ENCODE data around the gene PTEN. TPM values are rescaled to one million over a fixed set of nuclear protein-coding genes. Genes with fewer than 3 reads are reported as not detected.
"Not testable (repeated sequence)": the region's sequence is repeated elsewhere in the genome, so short reads cannot be mapped to it uniquely, and the experiment has no call there.

Gene PTEN
- total RNA-seq, 4 donors from 2014 or later = 90.8 to 146 (median 112) TPM

- peak overlapping the region in 3 of 4 donors; percentile 84 to 88 (median 85) for H3K27ac ChIP-seq
- H3K36me3 ChIP-seq = no peaks in the 10 kb centered on the region
- ATAC-seq = peak; percentile 28
- peaks cover 4 to 37% (median 5%) of the 10 kb centered on the region in 3 donors for H3K4me1 ChIP-seq
- no peaks in the 10 kb centered on the region for H3K27me3 ChIP-seq
- H3K4me3 ChIP-seq = peak overlapping the region; percentile 66 to 76
- H3K9me3 ChIP-seq = no peaks in the 10 kb centered on the region
- WGBS, 2 donors (ENCODE audit: low coverage in 1 of 2) = 6 to 14% methylated on average over 12 to 18 of the region's 29 CpGs
- TF ChIP-seq POLR2A (IDR thresholded peaks at IDR 0.05) (no peak), POLR2AphosphoS5 (IDR thresholded peaks at IDR 0.05) (no peak)
Observed at GRCh38 chr10:87818505-87819288, 44.7 kb upstream of the PTEN start.

GRCh38 chr10:87819289-87819585 is 44.2 kb upstream of the PTEN start:
- no peak for ATAC-seq
- WGBS, 2 donors (ENCODE audit: low coverage in 1 of 2) = 93% methylated on average over 6 of the region's 6 CpGs
- peaks cover 4 to 37% (median 5%) of the 10 kb centered on the region in 3 donors for H3K4me1 ChIP-seq
- no peaks in the 10 kb centered on the region for H3K36me3 ChIP-seq
- no peaks in the 10 kb centered on the region for H3K27me3 ChIP-seq
- H3K4me3 ChIP-seq = peak overlapping the region in 1 of 2 donors; percentile 76
- no peaks in the 10 kb centered on the region for H3K9me3 ChIP-seq
- TF ChIP-seq POLR2AphosphoS5 (IDR thresholded peaks at IDR 0.05) (no peak), EP300 (IDR thresholded peaks at IDR 0.05) (no peak), POLR2A (IDR thresholded peaks at IDR 0.05) (no peak), CTCF (IDR thresholded peaks at IDR 0.05) (no peak)
- H3K27ac ChIP-seq = no peak overlapping the region

GRCh38 chr10:87826653-87827052 is 36.8 kb upstream of the PTEN start:
- TF ChIP-seq CTCF (IDR thresholded peaks at IDR 0.05) (no peak), EP300 (IDR thresholded peaks at IDR 0.05) (no peak), POLR2A (IDR thresholded peaks at IDR 0.05) (no peak), POLR2AphosphoS5 (IDR thresholded peaks at IDR 0.05) (no peak)
- ATAC-seq = no peak
- H3K9me3 ChIP-seq = no peaks in the 10 kb centered on the region
- no peak overlapping the region for H3K27ac ChIP-seq
- no peaks in the 10 kb centered on the region for H3K36me3 ChIP-seq
- no peaks in the 10 kb centered on the region for H3K4me1 ChIP-seq
- no peak overlapping the region for H3K4me3 ChIP-seq
- no peaks in the 10 kb centered on the region for H3K27me3 ChIP-seq

- Histone ChIP-seq H3K27me3 (no peaks in the 10 kb centered on the region), H3K36me3 (no peaks in the 10 kb centered on the region), H3K27ac (no peak overlapping the region), H3K9me3 (no peaks in the 10 kb centered on the region), H3K4me3 (no peak overlapping the region), H3K4me1 (no peaks in the 10 kb centered on the region)
- WGBS, 2 donors (ENCODE audit: low coverage in 1 of 2) = 92 to 96% methylated on average over 2 of the region's 2 CpGs
- no peak for ATAC-seq
- no peak for TF ChIP-seq EP300 (IDR thresholded peaks at IDR 0.05)
- TF ChIP-seq POLR2AphosphoS5 (IDR thresholded peaks at IDR 0.05) = no peak
- no peak for TF ChIP-seq POLR2A (IDR thresholded peaks at IDR 0.05)
- TF ChIP-seq CTCF (IDR thresholded peaks at IDR 0.05) = no peak
Observed at GRCh38 chr10:87827681-87828080, 35.7 kb upstream of the PTEN start.

- H3K4me3 ChIP-seq, ATAC-seq, H3K27me3 ChIP-seq, H3K27ac ChIP-seq, H3K36me3 ChIP-seq, H3K9me3 ChIP-seq, H3K4me1 ChIP-seq: not testable (repeated sequence)
- WGBS, 2 donors (ENCODE audit: low coverage in 1 of 2) = 100% methylated on average over 4 of the region's 4 CpGs; no CpG with 5 or more reads in 1 of the 2 donors
Observed at GRCh38 chr10:87829051-87829450, 34.4 kb upstream of the PTEN start.

- Histone ChIP-seq H3K4me3 (no peak overlapping the region), H3K4me1 (no peaks in the 10 kb centered on the region), H3K36me3 (no peaks in the 10 kb centered on the region), H3K27ac (no peak overlapping the region), H3K27me3 (no peaks in the 10 kb centered on the region), H3K9me3 (no peaks in the 10 kb centered on the region)
- no peak for ATAC-seq
- TF ChIP-seq POLR2A (IDR thresholded peaks at IDR 0.05) (no peak), EP300 (IDR thresholded peaks at IDR 0.05) (no peak), POLR2AphosphoS5 (IDR thresholded peaks at IDR 0.05) (no peak), CTCF (IDR thresholded peaks at IDR 0.05) (no peak)
Observed at GRCh38 chr10:87829986-87830729, 33.3 kb upstream of the PTEN start.

Data from gastroesophageal sphincter (tissue), 4 donors.